K562 (cell line): ENCODE measurements around the gene LRRC7. TPM values are rescaled to one million over a fixed set of nuclear protein-coding genes. Genes with fewer than 3 reads are reported as not detected.
A peak's percentile ranks its signal among the peaks of the same experiment; 100 is the strongest.

ENCODE experiments used
- MGA ChIP-seq: fragments of 450-650 bp; IDR thresholded peaks from 2 replicates; pipeline ENCODE4 v1.6.1; 2016; ENCODE audit warnings: mild to moderate bottlenecking, moderate library complexity
- RBFOX2 ChIP-seq: fragments of 200-400 bp; formaldehyde crosslinking; IDR thresholded peaks from 2 replicates; pipeline ENCODE4 v1.6.1; 2017; ENCODE audit warnings: low read depth, mild to moderate bottlenecking, low read length, moderate library complexity
- STAT6 ChIP-seq: sonication (generic); formaldehyde crosslinking; IDR thresholded peaks from 2 replicates; pipeline ENCODE4 v1.8.1; 2023; ENCODE audit warnings: mild to moderate bottlenecking, missing genetic modification reagents
- ZNF274 ChIP-seq: IDR thresholded peaks from 2 replicates; pipeline ENCODE4 v1.6.1; 2011; ENCODE audit warnings: low read depth, mild to moderate bottlenecking, low read length, moderate library complexity, borderline replicate concordance
- ZNF551 ChIP-seq: fragments of 250-450 bp; sonication (Bioruptor Pico); IDR thresholded peaks from 2 replicates; pipeline ENCODE4 v1.5.0; 2021; ENCODE audit warnings: mild to moderate bottlenecking, moderate library complexity
- polyA plus RNA-seq, 8 experiments: library from polyadenylated mRNA; depleted of rRNA in 4 of 8; stranded (reverse) in 5 of 8; unstranded in 3 of 8; fragments of >200 nt; fragmentation: Nextera tagmentation in 2 of 8; fragmentation: Illumina TruSeq in 1 of 8; extraction: Ambion mirVana in 2 of 8; extraction: Trizol in 1 of 8; gene quantifications; 2 replicates each; pipeline versions ENCODE4 v1.2.1 to v1.2.3, GENCODE V29; 2011 to 2014; ENCODE audit warnings: inconsistent platforms in 1 of 8, missing spikeins in 1 of 8
- total RNA-seq, 7 experiments: library from RNA; depleted of rRNA in 6 of 7; stranded (reverse); fragments of >200 nt in 6 of 7; fragmentation: Illumina TruSeq in 2 of 7; extraction: Trizol in 2 of 7; gene quantifications; 2 replicates each; pipeline versions ENCODE4 v1.2.1 to v1.2.3, GENCODE V29; 2011 to 2021; ENCODE audit warnings: low replicate concordance in 1 of 7

The LRRC7 gene
- total and polyA plus RNA-seq, 9 of the 15 experiments (the other 6 are each of a cell fraction or from before 2014, with no cell fraction given): 0.09 to 0.94 (median 0.49) TPM

DNA sequence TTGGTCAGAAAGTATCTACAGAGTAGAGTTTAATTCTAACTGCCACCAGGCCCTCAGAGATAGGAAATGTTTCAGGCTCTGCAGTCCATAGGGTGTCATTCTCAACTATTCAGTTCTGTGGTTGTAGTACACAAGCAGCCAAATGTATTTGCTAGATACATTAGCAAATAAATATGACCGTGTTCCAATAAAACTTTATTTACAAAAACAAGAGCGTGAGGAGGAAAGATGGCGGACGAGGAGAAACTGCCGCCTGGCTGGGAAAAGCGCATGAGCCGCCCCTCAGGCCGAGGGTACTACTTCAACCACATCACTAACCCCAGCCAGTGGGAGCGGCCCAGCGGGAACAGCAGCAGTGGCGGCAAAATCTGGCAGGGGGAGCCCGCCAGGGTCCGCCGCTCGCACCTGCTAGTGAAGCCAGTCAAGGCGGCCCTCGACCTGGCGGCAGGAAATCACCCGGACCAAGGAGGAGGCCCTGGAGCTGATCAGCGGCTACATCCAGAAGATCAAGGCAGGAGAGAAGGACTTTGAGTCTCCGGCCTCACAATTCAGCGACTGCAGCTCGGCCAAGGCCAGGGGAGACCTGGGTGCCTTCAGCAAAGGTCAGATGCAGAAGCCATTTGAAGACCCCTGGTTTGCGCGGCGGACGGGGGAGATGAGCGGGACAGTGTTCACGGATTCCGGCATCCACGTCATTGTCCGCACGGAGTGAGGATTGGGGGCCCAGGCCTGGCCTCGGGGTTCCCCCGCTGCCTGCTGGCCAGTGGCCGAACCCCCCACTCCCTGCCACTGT lies 351.6 kb downstream of the LRRC7 start (continued):
- TF ChIP-seq STAT6 (CRISPR knock-in tag): no peak
- peak; percentile 38; the same call in 1 of the 2 replicates for TF ChIP-seq MGA
- TF ChIP-seq ZNF551 (CRISPR knock-in tag): no peak
- 0 out of 2 replicates have a peak, but pooled peaks have one; percentile 19 for TF ChIP-seq RBFOX2
- no peak for TF ChIP-seq ZNF274
